Thyroid gland (tissue), 4 donors: ENCODE data around the gene SMPX.

ENCODE experiments used
- CTCF ChIP-seq, 6 experiments: fragments of 200-600 bp in 3 of 6; fragments of 450-650 bp in 3 of 6; sonication (generic) in 3 of 6; IDR thresholded peaks; one replicate each; pipeline ENCODE4 v1.5.1; 2016 to 2019; ENCODE audit warnings: antibody characterized with exemption in 6 of 6, mild to moderate bottlenecking in 2 of 6, inconsistent platforms in 1 of 6, moderate library complexity in 1 of 6
- POLR2A ChIP-seq, 2 donors: fragments of 450-650 bp; IDR thresholded peaks; one replicate each; pipeline ENCODE4 v1.6.1; 2017; ENCODE audit warnings: antibody characterized with exemption in 2 of 2, mild to moderate bottlenecking in 2 of 2, moderate library complexity in 1 of 2

GRCh38 chrX:21800344-21800770 is 42.4 kb upstream of the SMPX start:
- TF ChIP-seq CTCF (IDR thresholded peaks at IDR 0.05) = no peak
- no peak for TF ChIP-seq POLR2A (IDR thresholded peaks at IDR 0.05)
